Lung (tissue), 12 donors: ENCODE data around the gene IFITM1. TPM values are rescaled to one million over a fixed set of nuclear protein-coding genes. Genes with fewer than 3 reads are reported as not detected.

Experiments used
- ATAC-seq: fragments of 200-7000 bp; cut with Tn5 transposase; one replicate; pipeline ENCODE4 v1.9.1; 2020; ENCODE audit warnings: moderate number of reproducible peaks; ENCODE audit not compliant: insufficient read depth, low FRiP score
- DNase-seq, 3 donors: peaks; one replicate each; pipeline ENCODE4 v3.0.0-alpha.2; 2013 to 2017
- H3K27ac ChIP-seq, 2 donors: one replicate each; pipeline ENCODE4 v1.5.1; 2013; ENCODE audit warnings: mild to moderate bottlenecking in 2 of 2, moderate library complexity in 2 of 2, control low read depth in 1 of 2, inconsistent platforms in 1 of 2, low read depth in 1 of 2, low read length in 1 of 2
- H3K27me3 ChIP-seq, 3 donors: one replicate each; pipeline ENCODE4 v1.5.1; 2013; ENCODE audit warnings: low read length in 2 of 3; ENCODE audit not compliant: control insufficient read depth in 3 of 3, insufficient read depth in 3 of 3
- H3K36me3 ChIP-seq, 4 donors: one replicate each; pipeline ENCODE4 v1.5.1; 2013; ENCODE audit warnings: low read length in 4 of 4, mild to moderate bottlenecking in 1 of 4, moderate library complexity in 1 of 4; ENCODE audit not compliant: control insufficient read depth in 4 of 4, insufficient read depth in 4 of 4
- H3K4me1 ChIP-seq, 5 donors: one replicate each; pipeline ENCODE4 v1.5.1; 2013; ENCODE audit warnings: low read length in 5 of 5, mild to moderate bottlenecking in 2 of 5, moderate library complexity in 1 of 5; ENCODE audit not compliant: control insufficient read depth in 5 of 5, insufficient read depth in 5 of 5
- H3K4me3 ChIP-seq: one replicate; pipeline ENCODE4 v1.5.1; 2013; ENCODE audit warnings: mild to moderate bottlenecking, control low read depth, moderate library complexity
- H3K9ac ChIP-seq, 2 donors: one replicate each; pipeline ENCODE4 v1.5.1; 2013; ENCODE audit warnings: low read length in 2 of 2, control low read depth in 1 of 2; ENCODE audit not compliant: insufficient read depth in 1 of 2
- H3K9me3 ChIP-seq, 4 donors: one replicate each; pipeline ENCODE4 v1.5.1; 2013; ENCODE audit warnings: low read length in 3 of 4, mild to moderate bottlenecking in 1 of 4, moderate library complexity in 1 of 4; ENCODE audit not compliant: control insufficient read depth in 4 of 4, insufficient read depth in 3 of 4
- WGBS, 2 donors: extraction: QIAGEN DNeasy Blood & Tissue Kit; methylation state at CpG; one replicate each; pipeline ENCODE4 v1.1.7; 2013; 5-methylcytosine and 5-hydroxymethylcytosine counted together
- polyA plus RNA-seq, 2 donors: library from polyadenylated mRNA; stranded (reverse); fragments of 200-250 nt; gene quantifications; one replicate each; pipeline ENCODE4 v1.2.1, GENCODE V29; 2013
- total RNA-seq, 2 donors: library from RNA; depleted of rRNA in 1 of 2; stranded (reverse); fragments of >200 nt in 1 of 2; gene quantifications; one replicate each; pipeline ENCODE4 v1.2.1, GENCODE V29; 2014 to 2021
- TF ChIP-seq, protein P1 (sequence below): IDR thresholded peaks from 2 replicates; pipeline ENCODE4 v1.5.1; 2012; ENCODE audit warnings: mild to moderate bottlenecking; ENCODE audit errors: control extremely low read depth, extremely low read depth
- donor health status: control.
- donor health status: control.
- donor health status: Bipolar disorder and iron deficiency.
- donor health status: healthy.
- donor health status: DM: yes; HTN: yes; CAD: no.

The IFITM1 gene
- total and polyA plus RNA-seq, 4 donors: 53.3 to 531 (median 189) TPM

DNA sequence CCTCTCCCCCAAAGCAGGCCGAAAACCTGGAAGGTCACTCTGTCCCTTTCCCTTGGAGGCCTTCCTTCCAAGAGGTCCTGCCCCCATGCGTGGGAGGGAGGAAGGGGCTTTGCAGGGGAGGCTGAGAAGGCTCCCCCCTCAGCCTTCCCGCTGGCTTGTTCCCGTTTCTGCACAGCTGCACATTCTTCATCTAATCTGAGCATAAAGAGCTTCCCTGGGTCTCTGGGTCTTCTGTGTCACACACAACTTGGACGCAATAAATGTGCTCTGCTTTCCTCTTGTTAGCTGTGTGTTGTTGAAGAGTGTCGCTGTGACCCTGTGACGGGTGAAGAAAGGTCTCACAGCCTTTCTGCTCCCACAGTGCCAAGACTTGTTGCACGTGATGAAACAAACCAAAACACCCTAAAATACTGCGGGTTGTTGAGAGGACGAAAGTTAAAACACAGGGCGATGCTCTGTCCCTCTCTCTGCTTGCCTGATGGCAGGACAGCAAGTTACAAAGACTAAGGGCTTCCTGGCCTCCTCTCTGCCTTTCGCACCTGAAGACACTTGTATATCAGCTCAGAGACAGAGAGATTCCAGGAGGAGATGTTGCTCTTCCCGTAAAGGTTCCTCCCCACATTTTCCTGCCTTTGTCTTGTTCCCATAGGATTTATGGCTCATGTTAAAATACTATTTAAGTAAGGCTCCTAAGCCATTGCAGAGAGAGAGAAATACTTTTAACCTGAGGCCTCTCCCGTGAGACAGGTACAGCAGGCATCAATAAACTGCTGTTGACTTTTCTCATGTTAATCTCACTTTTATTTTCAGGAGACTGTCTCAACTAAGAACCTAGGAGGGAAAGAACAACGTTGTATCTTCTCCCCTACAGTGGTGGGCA is 22.2 kb downstream of the IFITM1 start:
- no peak for ATAC-seq
- H3K9ac ChIP-seq: peak overlapping the region in 1 of 2 donors; percentile 69

DNA sequence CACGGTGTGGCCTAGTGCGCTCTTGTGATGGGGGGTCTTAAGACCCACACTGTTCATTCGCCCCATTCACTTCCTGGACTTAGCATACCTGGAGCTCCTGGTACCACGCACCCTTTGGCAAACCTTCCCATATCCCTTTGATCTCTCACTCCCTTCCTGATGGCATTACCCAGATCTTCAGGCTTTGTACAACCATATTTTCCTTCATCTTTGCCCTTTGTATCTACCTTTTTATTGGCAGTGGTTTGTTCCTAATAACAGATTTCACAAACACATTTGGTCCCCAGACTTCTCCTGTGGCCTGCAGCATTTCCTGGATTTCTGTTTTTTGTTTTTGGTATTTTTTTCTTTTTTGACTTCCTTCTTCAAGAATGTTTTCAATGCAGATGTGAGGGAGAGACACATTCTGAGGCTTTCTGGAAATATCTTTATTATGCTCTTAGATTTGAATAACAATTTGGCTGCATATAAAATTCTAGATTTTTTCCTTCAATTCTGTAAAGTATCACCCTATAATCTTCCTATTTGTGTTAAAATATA is 22.9 kb downstream of the IFITM1 start:
- Histone ChIP-seq H3K9ac (no peak overlapping the region), H3K4me1 (peaks cover under 1 to 25% (median 11%) of the 10 kb centered on the region in 5 donors), H3K27me3 (no peaks in the 10 kb centered on the region), H3K27ac (no peak overlapping the region), H3K4me3 (no peak overlapping the region), H3K9me3 (peaks cover 0 to 3% (median 0%) of the 10 kb centered on the region in 4 donors), H3K36me3 (no peaks in the 10 kb centered on the region)
- 75 to 88% methylated on average over 4 of the region's 4 CpGs for WGBS, 2 donors
- no peak for ATAC-seq
- DNase-seq: no peak
- TF ChIP-seq, protein P1, sequence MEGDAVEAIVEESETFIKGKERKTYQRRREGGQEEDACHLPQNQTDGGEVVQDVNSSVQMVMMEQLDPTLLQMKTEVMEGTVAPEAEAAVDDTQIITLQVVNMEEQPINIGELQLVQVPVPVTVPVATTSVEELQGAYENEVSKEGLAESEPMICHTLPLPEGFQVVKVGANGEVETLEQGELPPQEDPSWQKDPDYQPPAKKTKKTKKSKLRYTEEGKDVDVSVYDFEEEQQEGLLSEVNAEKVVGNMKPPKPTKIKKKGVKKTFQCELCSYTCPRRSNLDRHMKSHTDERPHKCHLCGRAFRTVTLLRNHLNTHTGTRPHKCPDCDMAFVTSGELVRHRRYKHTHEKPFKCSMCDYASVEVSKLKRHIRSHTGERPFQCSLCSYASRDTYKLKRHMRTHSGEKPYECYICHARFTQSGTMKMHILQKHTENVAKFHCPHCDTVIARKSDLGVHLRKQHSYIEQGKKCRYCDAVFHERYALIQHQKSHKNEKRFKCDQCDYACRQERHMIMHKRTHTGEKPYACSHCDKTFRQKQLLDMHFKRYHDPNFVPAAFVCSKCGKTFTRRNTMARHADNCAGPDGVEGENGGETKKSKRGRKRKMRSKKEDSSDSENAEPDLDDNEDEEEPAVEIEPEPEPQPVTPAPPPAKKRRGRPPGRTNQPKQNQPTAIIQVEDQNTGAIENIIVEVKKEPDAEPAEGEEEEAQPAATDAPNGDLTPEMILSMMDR: no peak

More for the DNA sequence above, 22.2 kb downstream of the IFITM1 start:
- Histone ChIP-seq H3K4me1 (peaks cover 0 to 25% (median 11%) of the 10 kb centered on the region in 5 donors), H3K27ac (peak overlapping the region; percentile 72 to 76), H3K4me3 (no peak overlapping the region), H3K27me3 (no peaks in the 10 kb centered on the region), H3K36me3 (no peaks in the 10 kb centered on the region), H3K9me3 (peaks cover 0 to 3% (median 0%) of the 10 kb centered on the region in 4 donors)
- 41 to 46% methylated on average over 15 of the region's 15 CpGs for WGBS, 2 donors
- DNase-seq: peak; percentile 65 to 85 (median 81)
- TF ChIP-seq, protein P1: no peak

DNA sequence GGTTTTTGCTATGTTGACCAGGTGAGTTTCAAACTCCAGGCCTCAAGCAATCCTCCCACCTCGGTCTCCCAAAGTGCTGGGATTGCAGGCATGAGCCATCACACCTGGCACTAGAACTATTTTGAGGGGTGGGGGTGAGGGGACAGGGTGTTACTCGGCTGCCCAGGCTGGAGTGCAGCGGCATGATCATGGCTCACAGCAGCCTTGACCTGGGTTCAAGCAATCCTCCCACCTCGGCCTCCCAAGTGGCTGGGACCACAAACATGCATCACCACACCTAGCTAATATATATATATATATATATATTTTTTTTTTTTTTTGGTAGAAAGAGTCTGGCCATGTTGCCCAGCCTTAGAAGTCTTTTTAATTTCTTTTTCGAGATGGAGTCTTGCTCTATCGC is 23.9 kb downstream of the IFITM1 start:
- no peak overlapping the region for H3K27ac ChIP-seq
- H3K36me3 ChIP-seq: no peaks in the 10 kb centered on the region
- no peak overlapping the region for H3K4me3 ChIP-seq
- H3K4me1 ChIP-seq: peaks cover 1 to 25% (median 11%) of the 10 kb centered on the region in 5 donors
- H3K9me3 ChIP-seq: peaks cover 0 to 3% (median 0%) of the 10 kb centered on the region in 4 donors
- no peaks in the 10 kb centered on the region for H3K27me3 ChIP-seq
- DNase-seq (no peak), ATAC-seq (no peak)
- 93 to 95% methylated on average over 6 of the region's 6 CpGs for WGBS, 2 donors
- no peak overlapping the region for H3K9ac ChIP-seq
- TF ChIP-seq, protein P1: no peak
